BLaER1 (cell line): Measurements from ENCODE around the gene EVA1C.
"Not testable (repeated sequence)": the region's sequence is repeated elsewhere in the genome, so short reads cannot be mapped to it uniquely, and the experiment has no call there.

ENCODE experiments used
- H3K27ac ChIP-seq: shearing (Covaris generic); formaldehyde crosslinking; 2 replicates; pipeline ENCODE4 v1.8.1; 2022
- H3K27me3 ChIP-seq: shearing (Covaris generic); formaldehyde crosslinking; 2 replicates; pipeline ENCODE4 v1.8.1; 2022
- H3K36me3 ChIP-seq: shearing (Covaris generic); formaldehyde crosslinking; 2 replicates; pipeline ENCODE4 v1.8.1; 2022
- H3K4me1 ChIP-seq: shearing (Covaris generic); formaldehyde crosslinking; 2 replicates; pipeline ENCODE4 v1.8.1; 2022
- H3K4me2 ChIP-seq: shearing (Covaris generic); formaldehyde crosslinking; 2 replicates; pipeline ENCODE4 v1.8.1; 2022
- H3K4me3 ChIP-seq: shearing (Covaris generic); formaldehyde crosslinking; 2 replicates; pipeline ENCODE4 v1.8.1; 2022
- H3K9ac ChIP-seq: shearing (Covaris generic); formaldehyde crosslinking; 2 replicates; pipeline ENCODE4 v1.8.1; 2022
- H3K9me3 ChIP-seq: shearing (Covaris generic); formaldehyde crosslinking; 2 replicates; pipeline ENCODE4 v1.8.1; 2022
- H4K20me1 ChIP-seq: shearing (Covaris generic); formaldehyde crosslinking; 2 replicates; pipeline ENCODE4 v1.8.1; 2022
- Cebpa-rat ChIP-seq: shearing (Covaris generic); IDR thresholded peaks from 2 replicates; pipeline ENCODE4 v1.8.1; 2022

EVA1C gene

DNA sequence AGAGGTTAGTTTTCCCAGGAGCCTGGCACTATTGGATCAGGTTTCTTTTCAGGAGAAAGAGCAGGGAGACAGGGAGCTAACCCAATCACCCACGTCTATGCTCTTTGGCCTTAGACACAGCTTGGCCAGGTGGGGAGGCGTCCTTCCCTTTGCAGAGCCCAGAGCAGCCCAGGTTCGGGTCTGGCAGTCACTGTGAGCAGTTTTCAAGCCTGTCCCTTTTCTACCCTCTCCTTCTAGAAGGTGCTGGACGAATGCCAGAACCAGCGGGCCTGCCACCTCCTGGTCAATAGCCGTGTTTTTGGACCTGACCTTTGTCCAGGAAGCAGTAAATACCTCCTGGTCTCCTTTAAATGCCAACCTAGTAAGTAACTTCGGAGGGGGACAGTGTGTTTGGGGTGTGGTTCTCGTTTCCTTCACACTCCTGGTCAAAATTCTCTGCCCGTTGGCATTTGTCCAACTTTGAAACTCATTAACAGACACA, 44.9 kb downstream of the EVA1C start:
- H3K27me3 ChIP-seq, result no peaks in the 10 kb centered on the region
- peaks cover 2% of the 10 kb centered on the region; the same call in 1 of the 2 replicates for H3K9me3 ChIP-seq
- no peaks in the 10 kb centered on the region for H3K4me1 ChIP-seq
- no peaks in the 10 kb centered on the region for H4K20me1 ChIP-seq
- H3K9ac ChIP-seq, result no peak overlapping the region
- no peak overlapping the region for H3K4me3 ChIP-seq
- no peak overlapping the region for H3K27ac ChIP-seq
- no peaks in the 10 kb centered on the region for H3K36me3 ChIP-seq
- H3K4me2 ChIP-seq, result no peak overlapping the region
- TF ChIP-seq Cebpa-rat, result no peak

DNA sequence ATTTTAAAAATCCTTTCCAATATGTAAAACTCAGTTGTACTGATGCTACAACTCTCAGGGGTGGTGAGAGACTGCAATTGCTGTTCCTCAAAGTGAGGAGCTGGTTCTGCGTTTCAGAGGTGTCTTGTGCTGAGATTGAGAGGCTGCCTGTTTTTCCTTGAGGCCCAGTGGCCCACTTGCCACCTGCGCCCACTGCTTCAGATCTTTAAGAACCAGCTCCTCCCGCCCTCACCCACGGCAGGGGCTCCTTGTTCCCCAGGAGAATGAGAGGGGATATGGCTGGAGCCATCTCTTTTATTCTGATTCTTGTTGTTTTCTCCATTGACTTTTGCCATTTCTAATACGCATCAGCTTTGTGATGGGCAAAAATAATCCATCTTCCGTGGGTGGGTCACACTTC, 45.5 kb downstream of the EVA1C start:
- no peaks in the 10 kb centered on the region for H4K20me1 ChIP-seq
- no peaks in the 10 kb centered on the region for H3K36me3 ChIP-seq
- H3K9me3 ChIP-seq, result peaks cover 7% of the 10 kb centered on the region
- no peaks in the 10 kb centered on the region for H3K27me3 ChIP-seq
- TF ChIP-seq Cebpa-rat, result no peak
- H3K4me1 ChIP-seq, result no peaks in the 10 kb centered on the region
- no peak overlapping the region for H3K27ac ChIP-seq
- H3K4me3 ChIP-seq, result no peak overlapping the region
- H3K4me2 ChIP-seq, result no peak overlapping the region
- H3K9ac ChIP-seq, result no peak overlapping the region

- no peak for TF ChIP-seq Cebpa-rat
- Histone ChIP-seq H4K20me1 (no peaks in the 10 kb centered on the region), H3K4me2 (no peak overlapping the region), H3K27ac (no peak overlapping the region), H3K9me3 (peaks cover 11% of the 10 kb centered on the region), H3K4me3 (no peak overlapping the region), H3K27me3 (no peaks in the 10 kb centered on the region), H3K36me3 (no peaks in the 10 kb centered on the region), H3K9ac (no peak overlapping the region), H3K4me1 (no peaks in the 10 kb centered on the region)
Observed at GRCh38 chr21:32459972-32460371, 47.5 kb downstream of the EVA1C start.

DNA sequence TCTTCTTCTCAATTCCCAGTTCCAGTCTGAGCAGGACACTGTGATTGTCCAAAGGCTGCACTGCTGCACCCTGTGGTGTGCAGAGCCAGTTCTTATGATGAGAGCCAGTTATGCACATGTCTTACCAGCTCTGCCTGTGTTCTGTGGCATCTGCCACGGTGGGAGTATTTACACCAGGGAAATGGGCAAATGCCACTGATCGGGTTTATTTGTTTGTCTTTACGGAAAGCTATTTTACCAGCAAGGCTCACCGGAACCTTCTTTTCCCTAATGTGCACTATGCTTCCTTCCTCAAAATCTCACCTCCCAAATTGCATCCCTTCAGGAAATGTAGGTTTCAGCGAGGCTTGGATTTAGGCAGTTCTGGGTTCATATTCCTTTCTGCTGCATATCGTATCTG, 49.0 kb downstream of the EVA1C start:
- no peaks in the 10 kb centered on the region for H3K27me3 ChIP-seq
- H3K4me2 ChIP-seq, result no peak overlapping the region
- no peak for TF ChIP-seq Cebpa-rat
- H3K36me3 ChIP-seq, result no peaks in the 10 kb centered on the region
- no peak overlapping the region for H3K4me3 ChIP-seq
- H3K9me3 ChIP-seq, result peaks cover 11% of the 10 kb centered on the region
- no peak overlapping the region for H3K9ac ChIP-seq
- H3K27ac ChIP-seq, result no peak overlapping the region
- no peaks in the 10 kb centered on the region for H3K4me1 ChIP-seq
- H4K20me1 ChIP-seq, result no peaks in the 10 kb centered on the region

- not testable (repeated sequence) for H3K4me1 ChIP-seq, H3K27ac ChIP-seq, H3K36me3 ChIP-seq, H3K9ac ChIP-seq, H4K20me1 ChIP-seq, H3K4me3 ChIP-seq, H3K4me2 ChIP-seq, H3K27me3 ChIP-seq
- peaks cover 11% of the 10 kb centered on the region for H3K9me3 ChIP-seq
Observed at GRCh38 chr21:32462564-32462963, 50.1 kb downstream of the EVA1C start.

DNA sequence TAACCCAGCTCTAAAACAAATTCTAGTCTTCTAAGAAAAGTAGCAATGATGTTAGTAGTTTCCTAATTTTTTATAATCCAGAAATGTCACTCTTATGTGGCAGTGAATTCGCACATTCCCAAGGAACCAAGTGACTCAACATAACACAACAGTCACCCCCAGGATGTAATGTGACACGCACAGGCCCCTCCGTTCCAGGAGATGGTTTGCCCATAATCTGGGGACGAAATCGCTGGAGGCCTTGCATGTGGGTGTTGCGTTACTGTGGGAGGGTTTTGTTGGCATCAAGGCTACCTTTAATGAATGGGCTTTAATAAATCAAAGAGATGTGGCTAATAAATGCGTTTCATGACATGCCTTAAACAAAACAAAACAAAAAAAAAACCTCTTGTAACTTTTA, 50.9 kb downstream of the EVA1C start:
- Histone ChIP-seq H3K4me3 (no peak overlapping the region), H3K9ac (no peak overlapping the region), H3K27ac (no peak overlapping the region), H3K4me2 (no peak overlapping the region), H4K20me1 (no peaks in the 10 kb centered on the region), H3K9me3 (peaks cover 11% of the 10 kb centered on the region), H3K36me3 (no peaks in the 10 kb centered on the region), H3K27me3 (no peaks in the 10 kb centered on the region), H3K4me1 (no peaks in the 10 kb centered on the region)
- TF ChIP-seq Cebpa-rat, result no peak

GRCh38 chr21:32463889-32464300, 51.4 kb downstream of the EVA1C start:
- Histone ChIP-seq H3K9me3 (peaks cover 11% of the 10 kb centered on the region), H3K4me1 (no peaks in the 10 kb centered on the region), H3K36me3 (no peaks in the 10 kb centered on the region), H3K4me2 (no peak overlapping the region), H3K9ac (no peak overlapping the region), H3K4me3 (no peak overlapping the region), H4K20me1 (no peaks in the 10 kb centered on the region), H3K27ac (no peak overlapping the region), H3K27me3 (no peaks in the 10 kb centered on the region)
- no peak for TF ChIP-seq Cebpa-rat

DNA sequence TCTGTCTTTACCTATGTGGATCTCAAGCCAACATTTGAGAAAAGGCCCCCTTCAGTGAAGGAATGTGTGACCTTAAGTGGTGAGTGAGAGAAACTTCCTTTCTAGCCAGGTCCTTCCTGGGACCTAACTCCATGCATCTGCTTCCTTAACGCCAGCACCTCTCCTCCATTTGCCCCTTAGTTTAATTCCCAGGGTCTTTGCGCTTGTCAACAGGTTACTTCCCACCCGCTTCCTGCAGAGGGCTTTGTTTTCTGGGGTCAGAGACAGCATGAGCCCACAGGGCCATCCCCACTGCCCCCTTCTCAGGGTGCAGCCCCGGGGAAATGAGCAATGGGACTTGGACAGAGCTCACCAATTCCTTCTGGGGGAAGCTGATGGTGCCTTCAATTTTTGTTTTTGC, 54.8 kb downstream of the EVA1C start:
- H3K27ac ChIP-seq, result no peak overlapping the region
- no peak for TF ChIP-seq Cebpa-rat
- H3K4me3 ChIP-seq, result no peak overlapping the region
- no peaks in the 10 kb centered on the region for H3K27me3 ChIP-seq
- no peaks in the 10 kb centered on the region for H3K4me1 ChIP-seq
- H3K36me3 ChIP-seq, result no peaks in the 10 kb centered on the region
- H3K9ac ChIP-seq, result no peak overlapping the region
- H4K20me1 ChIP-seq, result no peaks in the 10 kb centered on the region
- peaks cover 10% of the 10 kb centered on the region for H3K9me3 ChIP-seq
- H3K4me2 ChIP-seq, result no peak overlapping the region

- Histone ChIP-seq H3K9ac (no peak overlapping the region), H3K4me2 (no peak overlapping the region), H3K4me1 (no peaks in the 10 kb centered on the region), H4K20me1 (no peaks in the 10 kb centered on the region), H3K27me3 (no peaks in the 10 kb centered on the region), H3K9me3 (no peaks in the 10 kb centered on the region), H3K4me3 (no peak overlapping the region), H3K27ac (no peak overlapping the region), H3K36me3 (no peaks in the 10 kb centered on the region)
- TF ChIP-seq Cebpa-rat, result no peak
Observed at GRCh38 chr21:32468681-32469111, 56.2 kb downstream of the EVA1C start.

- no peaks in the 10 kb centered on the region for H4K20me1 ChIP-seq
- H3K9ac ChIP-seq, result no peak overlapping the region
- H3K4me3 ChIP-seq, result no peak overlapping the region
- no peaks in the 10 kb centered on the region for H3K36me3 ChIP-seq
- H3K27ac ChIP-seq, result no peak overlapping the region
- no peak overlapping the region for H3K4me2 ChIP-seq
- no peaks in the 10 kb centered on the region for H3K27me3 ChIP-seq
- H3K9me3 ChIP-seq, result no peaks in the 10 kb centered on the region
- TF ChIP-seq Cebpa-rat, result no peak
- no peaks in the 10 kb centered on the region for H3K4me1 ChIP-seq
Observed at GRCh38 chr21:32469628-32470027, 57.1 kb downstream of the EVA1C start.

DNA sequence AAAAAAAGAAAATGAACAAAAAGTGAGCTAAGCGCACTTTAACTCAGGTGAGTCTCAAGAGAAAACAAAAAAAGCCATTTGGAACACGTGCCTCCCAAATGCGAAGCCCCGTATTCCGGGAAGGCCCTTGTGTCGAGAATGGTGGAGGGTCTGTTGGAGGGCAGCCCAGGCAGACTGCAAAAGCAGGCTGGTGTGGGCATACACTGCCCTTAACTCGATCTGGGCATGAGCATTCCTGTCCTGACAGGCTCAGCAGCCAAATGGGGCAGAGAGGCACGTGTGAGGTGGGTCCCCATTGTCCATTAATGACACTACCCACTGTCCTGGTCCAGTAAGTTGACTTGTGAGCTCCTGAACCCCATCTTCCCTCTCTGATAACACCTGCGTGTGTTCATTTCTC, 57.7 kb downstream of the EVA1C start:
- H3K36me3 ChIP-seq, result no peaks in the 10 kb centered on the region
- H3K27me3 ChIP-seq, result no peaks in the 10 kb centered on the region
- no peaks in the 10 kb centered on the region for H3K4me1 ChIP-seq
- H3K9ac ChIP-seq, result no peak overlapping the region
- TF ChIP-seq Cebpa-rat, result no peak
- H3K4me3 ChIP-seq, result no peak overlapping the region
- H4K20me1 ChIP-seq, result no peaks in the 10 kb centered on the region
- no peak overlapping the region for H3K4me2 ChIP-seq
- H3K27ac ChIP-seq, result no peak overlapping the region
- H3K9me3 ChIP-seq, result no peaks in the 10 kb centered on the region
